ELR (cell line): ENCODE data around the gene TBR1.
A peak's percentile ranks its signal among the peaks of the same experiment; 100 is the strongest.

Source experiments
- DNase-seq: peaks from one replicate; pipeline ENCODE4 v3.0.0-alpha.2; 2015; ENCODE audit warnings: low read depth

TBR1 gene

GRCh38 chr2:161427664-161428587 lies 11.8 kb downstream of the TBR1 start:
- no peak for DNase-seq

- DNase-seq: no peak
Observed at GRCh38 chr2:161430386-161430785, 14.3 kb downstream of the TBR1 start.

GRCh38 chr2:161432107-161432506 lies 16.0 kb downstream of the TBR1 start:
- DNase-seq: no peak

GRCh38 chr2:161434118-161434517 lies 18.0 kb downstream of the TBR1 start:
- DNase-seq: no peak

- DNase-seq: peak; percentile 91
Observed at GRCh38 chr2:161436411-161436810, 20.3 kb downstream of the TBR1 start.

- DNase-seq: no peak
Observed at GRCh38 chr2:161438598-161438997, 22.5 kb downstream of the TBR1 start.

GRCh38 chr2:161445097-161445496 lies 29.0 kb downstream of the TBR1 start:
- DNase-seq: no peak

- DNase-seq: no peak
Observed at GRCh38 chr2:161448431-161448830, 32.3 kb downstream of the TBR1 start.

GRCh38 chr2:161471631-161472030 lies 55.5 kb downstream of the TBR1 start:
- DNase-seq: no peak

- no peak for DNase-seq
Observed at GRCh38 chr2:161474920-161475319, 58.8 kb downstream of the TBR1 start.
